Right renal cortex interstitium (tissue), 3 donors: Measurements from ENCODE around the gene IER5. TPM values are rescaled to one million over a fixed set of nuclear protein-coding genes. Genes with fewer than 3 reads are reported as not detected.

Experiments
- DNase-seq, 3 donors: peaks; one replicate each; pipeline ENCODE4 v3.0.0-alpha.2; 2013; ENCODE audit warnings: low read depth in 3 of 3, low spot score in 2 of 3
- polyA plus RNA-seq, 3 donors: library from polyadenylated mRNA; unstranded; fragments of 120-200 nt; gene quantifications; one replicate each; pipeline ENCODE4 v1.2.1, GENCODE V29; 2013; ENCODE audit not compliant: insufficient read length in 3 of 3

Gene IER5
- polyA plus RNA-seq, 3 donors = 6.1 TPM

DNA sequence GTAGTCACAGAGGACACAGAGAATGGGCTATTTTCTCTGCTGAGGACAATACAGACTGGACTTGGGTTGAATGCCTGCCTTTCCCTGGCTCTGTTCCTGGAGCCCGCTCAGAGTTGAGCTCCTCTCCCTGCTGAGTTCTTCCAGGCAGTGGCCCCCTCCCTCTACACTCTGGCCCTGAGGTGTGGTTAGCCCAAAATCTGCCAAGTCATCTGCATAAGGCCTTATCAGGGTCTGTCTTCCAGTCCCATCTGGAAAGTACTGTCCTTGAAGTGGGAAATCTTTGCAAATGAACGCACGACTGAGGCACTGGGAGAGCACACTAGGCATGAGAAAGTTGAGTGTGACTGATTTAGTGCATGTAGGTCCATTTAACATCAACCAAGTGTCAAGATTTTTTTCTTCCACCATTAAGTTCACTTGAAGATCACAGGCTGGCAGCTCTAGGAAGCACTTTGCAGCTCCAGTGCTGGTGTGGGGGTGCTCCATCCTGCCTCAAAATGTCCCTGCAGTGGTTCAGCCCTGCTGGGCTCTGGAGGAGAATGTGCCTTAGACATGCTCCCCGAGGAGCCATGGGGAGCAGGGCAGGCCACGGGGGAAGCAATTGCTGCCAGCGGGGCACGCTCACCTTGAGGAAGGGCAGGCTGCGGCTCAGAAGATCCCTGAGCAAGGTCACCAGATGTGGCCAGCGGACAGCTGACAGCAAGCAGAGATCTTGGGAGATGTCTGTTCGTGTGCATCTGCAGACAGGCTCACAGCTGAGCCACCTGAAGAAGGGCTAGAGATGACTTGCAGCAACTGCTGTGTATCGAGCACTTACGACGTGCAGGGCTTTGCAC, 41.5 kb downstream of the IER5 start:
- DNase-seq = no peak

- DNase-seq = no peak
Observed at GRCh38 chr1:181131255-181131941, 42.9 kb downstream of the IER5 start.

DNA sequence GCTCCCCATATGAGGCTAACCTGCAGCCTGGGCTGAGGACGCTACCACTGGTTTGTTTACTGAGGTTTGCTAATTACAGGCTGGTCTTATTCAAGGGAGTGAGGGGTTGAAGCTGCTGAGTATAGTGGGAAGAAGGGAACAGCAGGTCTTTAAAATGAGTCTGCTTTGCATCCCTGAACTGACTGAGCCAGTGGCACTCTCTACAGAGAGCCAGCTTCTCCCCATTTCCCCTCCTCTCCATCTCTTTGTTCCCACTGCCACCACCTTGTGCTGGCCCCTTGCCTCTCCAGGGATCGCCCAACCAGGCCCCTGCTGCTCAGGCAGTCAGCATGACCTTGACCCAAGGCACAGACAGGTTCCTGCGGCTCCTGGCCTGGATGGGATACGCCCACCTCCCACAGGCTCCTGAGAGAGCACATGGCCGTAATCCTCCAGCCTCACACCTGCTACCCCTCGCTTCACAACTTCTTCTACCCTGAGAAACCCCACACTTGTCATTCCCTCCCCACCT, 45.0 kb downstream of the IER5 start:
- DNase-seq = no peak

- no peak for DNase-seq
Observed at GRCh38 chr1:181133969-181134418, 45.5 kb downstream of the IER5 start.

DNA sequence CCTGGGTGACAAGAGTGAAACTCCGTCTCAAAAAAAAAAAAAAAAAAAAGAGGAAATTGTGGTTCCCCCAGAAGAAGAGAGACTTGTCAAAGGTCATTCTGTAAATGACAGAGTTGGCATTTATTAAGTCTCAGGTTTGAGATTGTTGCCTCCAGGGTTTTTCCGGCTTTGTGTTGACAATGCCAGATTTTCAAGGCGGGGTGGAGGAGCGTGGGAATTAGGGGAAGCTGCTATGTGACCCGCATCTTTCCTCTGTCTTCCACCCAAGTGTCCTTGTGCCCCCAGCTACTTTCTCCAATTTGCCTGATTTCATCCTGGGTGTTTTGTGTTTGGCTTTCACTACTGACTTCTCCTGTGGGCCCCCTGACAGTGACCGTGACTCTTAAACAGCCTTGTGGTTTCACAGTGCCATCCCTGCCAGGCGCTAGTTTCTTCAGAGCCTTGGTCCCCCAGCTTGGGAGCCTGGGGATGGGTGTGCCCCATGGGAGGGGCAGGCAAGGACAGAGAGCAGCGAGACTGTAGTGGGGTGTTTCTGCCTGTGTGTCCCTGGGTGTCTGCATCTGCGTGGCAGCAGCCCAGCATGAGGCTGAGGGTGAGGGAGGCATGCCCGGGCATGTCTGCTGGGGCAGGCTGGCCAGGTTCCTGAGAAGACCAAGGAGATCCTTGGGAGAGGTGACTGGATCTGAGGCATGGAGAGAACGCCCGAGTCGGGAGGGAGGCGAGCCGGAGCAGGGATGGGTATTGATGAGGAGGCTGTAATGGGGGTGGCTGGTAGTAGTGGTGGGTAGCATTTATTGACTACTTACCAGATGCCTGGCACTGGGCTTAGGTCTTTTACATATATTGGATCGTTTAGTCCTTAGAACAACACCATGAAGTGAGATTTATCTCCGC, 46.3 kb downstream of the IER5 start:
- DNase-seq = no peak

DNA sequence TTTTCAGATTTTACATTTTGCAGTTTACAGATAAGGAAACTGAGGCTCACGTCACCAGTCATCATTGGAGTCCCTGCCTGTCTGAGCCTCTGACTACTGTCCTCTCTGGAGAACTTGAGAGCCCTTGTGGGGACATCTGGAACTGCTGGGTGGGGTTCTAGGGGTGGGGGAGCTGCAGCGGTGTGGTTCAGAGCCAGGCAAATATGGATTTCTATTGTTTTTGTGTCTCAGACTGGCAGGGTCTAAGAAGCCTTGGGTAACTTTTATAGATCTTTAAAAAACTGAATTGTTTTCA, 46.9 kb downstream of the IER5 start:
- no peak for DNase-seq

GRCh38 chr1:181135815-181136737, 47.6 kb downstream of the IER5 start:
- no peak for DNase-seq

DNA sequence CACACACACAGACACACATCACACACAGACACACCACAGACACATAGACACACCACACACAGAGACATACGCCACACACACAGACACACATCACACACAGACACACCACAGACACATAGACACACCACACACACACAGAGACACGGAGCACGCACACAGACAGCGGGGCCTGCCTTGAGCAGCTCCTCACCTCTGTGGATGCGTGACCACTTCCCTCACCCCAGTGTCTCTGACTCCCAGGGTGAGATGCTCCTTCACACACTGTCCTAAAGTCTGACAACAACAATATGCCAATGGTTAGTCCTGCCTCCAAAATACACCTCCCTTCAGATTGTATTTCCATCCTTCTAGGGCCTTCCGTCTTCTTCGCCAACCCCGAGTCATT, 48.2 kb downstream of the IER5 start:
- DNase-seq = no peak

GRCh38 chr1:181137217-181137743, 48.8 kb downstream of the IER5 start:
- DNase-seq = no peak

- no peak for DNase-seq
Observed at GRCh38 chr1:181139631-181140061, 51.1 kb downstream of the IER5 start.

GRCh38 chr1:181140398-181140797, 51.9 kb downstream of the IER5 start:
- no peak for DNase-seq

- no peak for DNase-seq
Observed at GRCh38 chr1:181140891-181141290, 52.4 kb downstream of the IER5 start.

GRCh38 chr1:181141431-181141910, 53.0 kb downstream of the IER5 start:
- no peak for DNase-seq

Other genes starting within 250 kb of the IER5 start
- 1 to 10 TPM; 6.3 to 8.1 (median 7.6) TPM for gene KIAA1614, start 175.8 kb upstream of the IER5 start, polyA plus RNA-seq
- gene STX6, start 65.8 kb upstream of the IER5 start, polyA plus RNA-seq = 10 to 100 TPM; 29.3 to 30.0 (median 29.9) TPM
- gene MR1, start 54.7 kb upstream of the IER5 start, polyA plus RNA-seq = 1 to 10 TPM; 3.4 to 5.5 (median 5.2) TPM